Parathyroid adenoma (tissue), 2 donors: Measurements from ENCODE around the gene MAN2A1.

Source experiments
- H2AFZ ChIP-seq: fragments of 300-600 bp; sonication (generic); one replicate; pipeline ENCODE4 v1.7.0; 2017; ENCODE audit warnings: antibody characterized with exemption, mild to moderate bottlenecking
- H3K27ac ChIP-seq: fragments of 300-600 bp; sonication (generic); one replicate; pipeline ENCODE4 v1.7.0; 2017
- H3K27me3 ChIP-seq: fragments of 300-600 bp; sonication (generic); one replicate; pipeline ENCODE4 v1.7.0; 2017; ENCODE audit warnings: low read length; ENCODE audit not compliant: control insufficient read depth, insufficient read depth
- H3K36me3 ChIP-seq: fragments of 300-600 bp; sonication (generic); one replicate; pipeline ENCODE4 v1.7.0; 2017; ENCODE audit warnings: low read length; ENCODE audit not compliant: control insufficient read depth, insufficient read depth
- H3K4me1 ChIP-seq: fragments of 300-600 bp; sonication (generic); one replicate; pipeline ENCODE4 v1.7.0; 2017; ENCODE audit warnings: control low read depth
- H3K4me2 ChIP-seq: fragments of 300-600 bp; sonication (generic); one replicate; pipeline ENCODE4 v1.7.0; 2017; ENCODE audit warnings: low read length
- H3K4me3 ChIP-seq: fragments of 300-600 bp; sonication (generic); one replicate; pipeline ENCODE4 v1.7.0; 2017; ENCODE audit warnings: low read depth, low read length
- H3K79me2 ChIP-seq: fragments of 300-600 bp; sonication (generic); one replicate; pipeline ENCODE4 v1.7.0; 2017; ENCODE audit warnings: control low read depth
- H3K9ac ChIP-seq: fragments of 300-600 bp; sonication (generic); one replicate; pipeline ENCODE4 v1.7.0; 2017; ENCODE audit warnings: mild to moderate bottlenecking
- H3K9me3 ChIP-seq: fragments of 300-600 bp; sonication (generic); one replicate; pipeline ENCODE4 v1.7.0; 2017; ENCODE audit warnings: low read length; ENCODE audit not compliant: control insufficient read depth
- CTCF ChIP-seq: fragments of 300-600 bp; sonication (generic); IDR thresholded peaks from one replicate; pipeline ENCODE4 v1.7.0; 2017; ENCODE audit warnings: antibody characterized with exemption, mild to moderate bottlenecking
- donor health status: primary hyperparathyroidism.

MAN2A1 gene

GRCh38 chr5:109694451-109694891, 4.7 kb downstream of the MAN2A1 start:
- Histone ChIP-seq H3K9ac (no peak overlapping the region), H3K36me3 (no peaks in the 10 kb centered on the region), H3K27me3 (no peaks in the 10 kb centered on the region), H3K79me2 (peaks cover 17% of the 10 kb centered on the region), H3K27ac (no peak overlapping the region), H3K4me1 (peaks cover 9% of the 10 kb centered on the region), H2AFZ (no peak overlapping the region), H3K9me3 (no peaks in the 10 kb centered on the region), H3K4me2 (no peak overlapping the region), H3K4me3 (no peak overlapping the region)
- TF ChIP-seq CTCF: no peak

- Histone ChIP-seq H3K4me2 (no peak overlapping the region), H2AFZ (no peak overlapping the region), H3K9ac (no peak overlapping the region), H3K27me3 (no peaks in the 10 kb centered on the region), H3K9me3 (no peaks in the 10 kb centered on the region), H3K4me3 (no peak overlapping the region), H3K79me2 (peaks cover 23% of the 10 kb centered on the region), H3K36me3 (no peaks in the 10 kb centered on the region), H3K27ac (no peak overlapping the region), H3K4me1 (peaks cover 13% of the 10 kb centered on the region)
- TF ChIP-seq CTCF: no peak
Measured at GRCh38 chr5:109695005-109695926, 5.5 kb downstream of the MAN2A1 start.

- H2AFZ ChIP-seq: no peak overlapping the region
- no peak overlapping the region for H3K4me3 ChIP-seq
- no peak for TF ChIP-seq CTCF
- no peak overlapping the region for H3K4me2 ChIP-seq
- H3K79me2 ChIP-seq: peaks cover 24% of the 10 kb centered on the region
- H3K27me3 ChIP-seq: no peaks in the 10 kb centered on the region
- H3K36me3 ChIP-seq: no peaks in the 10 kb centered on the region
- H3K9ac ChIP-seq: no peak overlapping the region
- no peak overlapping the region for H3K27ac ChIP-seq
- H3K4me1 ChIP-seq: peaks cover 32% of the 10 kb centered on the region
- H3K9me3 ChIP-seq: no peaks in the 10 kb centered on the region
Measured at GRCh38 chr5:109697339-109697738, 7.6 kb downstream of the MAN2A1 start.

- Histone ChIP-seq H2AFZ (no peak overlapping the region), H3K36me3 (no peaks in the 10 kb centered on the region), H3K79me2 (peaks cover 37% of the 10 kb centered on the region), H3K4me2 (peak overlapping the region; percentile 26), H3K27ac (peak overlapping the region; percentile 9), H3K9ac (no peak overlapping the region), H3K27me3 (no peaks in the 10 kb centered on the region), H3K9me3 (no peaks in the 10 kb centered on the region), H3K4me3 (no peak overlapping the region), H3K4me1 (peaks cover 23% of the 10 kb centered on the region)
- TF ChIP-seq CTCF: no peak
Measured at GRCh38 chr5:109700516-109701153, 10.9 kb downstream of the MAN2A1 start.
